Ascending aorta (tissue), 2 donors: ENCODE measurements around the gene DEPDC4. TPM values are rescaled to one million over a fixed set of nuclear protein-coding genes. Genes with fewer than 3 reads are reported as not detected.
"Not testable (repeated sequence)": the region's sequence is repeated elsewhere in the genome, so short reads cannot be mapped to it uniquely, and the experiment has no call there.

Experiments used
- DNase-seq, 2 donors: peaks; one replicate each; pipeline ENCODE4 v3.0.0-alpha.2; 2019; ENCODE audit warnings: low spot score in 2 of 2
- H3K27ac ChIP-seq, 2 donors: fragments of 200-600 bp; sonication (generic); one replicate each; pipeline ENCODE4 v1.5.1; 2016 to 2017; ENCODE audit warnings: mild to moderate bottlenecking in 1 of 2
- H3K27me3 ChIP-seq: fragments of 200-600 bp; sonication (generic); one replicate; pipeline ENCODE4 v1.5.1; 2017
- H3K36me3 ChIP-seq, 2 donors: fragments of 200-600 bp; sonication (generic); one replicate each; pipeline ENCODE4 v1.5.1; 2016
- H3K4me1 ChIP-seq, 2 donors: fragments of 200-600 bp; sonication (generic); one replicate each; pipeline ENCODE4 v1.5.1; 2016 to 2017; ENCODE audit warnings: mild to moderate bottlenecking in 1 of 2
- H3K4me3 ChIP-seq, 2 donors: fragments of 200-600 bp; sonication (generic); one replicate each; pipeline ENCODE4 v1.5.1; 2016 to 2017; ENCODE audit warnings: mild to moderate bottlenecking in 1 of 2
- H3K9me3 ChIP-seq, 2 donors: fragments of 200-600 bp; sonication (generic); one replicate each; pipeline ENCODE4 v1.5.1; 2016
- intact Hi-C: fragments of 100-400 bp; cut with DNase I; formaldehyde crosslinking; loops from one replicate; pipeline ENCODE4 v1.15.1; 2023
- total RNA-seq: library from RNA; depleted of rRNA; stranded (reverse); fragments of >200 nt; gene quantifications from one replicate; pipeline ENCODE4 v1.1.0, GENCODE V29; 2016
- TF ChIP-seq, protein P1 (sequence below), 3 experiments: fragments of 200-600 bp in 2 of 3; fragments of 450-650 bp in 1 of 3; sonication (generic) in 2 of 3; IDR thresholded peaks; one replicate each; pipeline ENCODE4 v1.5.1; 2016 to 2019; ENCODE audit warnings: antibody characterized with exemption in 3 of 3, mild to moderate bottlenecking in 1 of 3, moderate library complexity in 1 of 3

DEPDC4 gene
- total RNA-seq = not detected

GRCh38 chr12:100266835-100267602, at the start of gene DEPDC4, which contains the start of gene SCYL2:
Gene DEPDC4, minus strand, starts transcription at chr12:100267079. Its CDS starts 3 bp downstream, at chr12:100267076.
Gene SCYL2, plus strand, starts transcription at chr12:100267177. Its CDS starts 15,794 bp downstream, at chr12:100282971.
- H3K4me3 ChIP-seq = peak within 1 kb of the TSS; percentile 95 to 100
- TF ChIP-seq, protein P1, sequence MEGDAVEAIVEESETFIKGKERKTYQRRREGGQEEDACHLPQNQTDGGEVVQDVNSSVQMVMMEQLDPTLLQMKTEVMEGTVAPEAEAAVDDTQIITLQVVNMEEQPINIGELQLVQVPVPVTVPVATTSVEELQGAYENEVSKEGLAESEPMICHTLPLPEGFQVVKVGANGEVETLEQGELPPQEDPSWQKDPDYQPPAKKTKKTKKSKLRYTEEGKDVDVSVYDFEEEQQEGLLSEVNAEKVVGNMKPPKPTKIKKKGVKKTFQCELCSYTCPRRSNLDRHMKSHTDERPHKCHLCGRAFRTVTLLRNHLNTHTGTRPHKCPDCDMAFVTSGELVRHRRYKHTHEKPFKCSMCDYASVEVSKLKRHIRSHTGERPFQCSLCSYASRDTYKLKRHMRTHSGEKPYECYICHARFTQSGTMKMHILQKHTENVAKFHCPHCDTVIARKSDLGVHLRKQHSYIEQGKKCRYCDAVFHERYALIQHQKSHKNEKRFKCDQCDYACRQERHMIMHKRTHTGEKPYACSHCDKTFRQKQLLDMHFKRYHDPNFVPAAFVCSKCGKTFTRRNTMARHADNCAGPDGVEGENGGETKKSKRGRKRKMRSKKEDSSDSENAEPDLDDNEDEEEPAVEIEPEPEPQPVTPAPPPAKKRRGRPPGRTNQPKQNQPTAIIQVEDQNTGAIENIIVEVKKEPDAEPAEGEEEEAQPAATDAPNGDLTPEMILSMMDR (IDR thresholded peaks at IDR 0.05) = no peak
- H3K27me3 ChIP-seq = no peaks in the 10 kb centered on the region
- intact Hi-C loops = loop anchor here (1.0 to 10.0 kb wide), 5 partner anchors 67 to 1752 kb away; partner anchors contain the start of genes ACTR6, BLTP3B, CHPT1 and DRAM1
- peak within 1 kb of the TSS; percentile 97 to 98 for H3K27ac ChIP-seq
- no peaks in the 10 kb centered on the region for H3K36me3 ChIP-seq
- H3K9me3 ChIP-seq = no peaks in the 10 kb centered on the region
- peaks cover 0 to 22% of the 10 kb centered on the region in 2 donors for H3K4me1 ChIP-seq
- DNase-seq = peak; percentile 92 to 98

DNA sequence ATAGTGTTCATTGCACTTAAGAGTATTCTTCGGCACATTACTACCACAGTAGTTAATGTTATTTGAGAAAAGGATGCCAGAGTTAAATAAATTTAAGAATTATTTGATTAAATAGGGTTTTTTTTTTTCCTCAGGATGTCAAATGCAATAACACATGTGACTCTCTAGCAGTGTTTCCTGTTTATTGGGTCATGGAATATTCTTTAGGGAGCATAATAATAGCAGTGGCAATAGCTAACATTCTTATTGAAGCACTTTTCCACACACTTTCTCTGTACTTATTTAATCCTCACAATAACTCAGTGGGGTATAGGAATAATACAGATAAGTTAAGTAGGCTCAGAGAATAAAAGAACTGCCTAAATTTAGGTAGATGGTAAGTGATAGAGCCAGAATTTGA, 44.4 kb upstream of the DEPDC4 start:
- intact Hi-C loops = no loop called here
- TF ChIP-seq, protein P1 (IDR thresholded peaks at IDR 0.05) = no peak
- no peak for DNase-seq
- Histone ChIP-seq H3K27me3 (no peaks in the 10 kb centered on the region), H3K27ac (no peak overlapping the region), H3K36me3 (peaks cover 17 to 31% of the 10 kb centered on the region in 2 donors), H3K9me3 (no peaks in the 10 kb centered on the region), H3K4me1 (no peaks in the 10 kb centered on the region), H3K4me3 (no peak overlapping the region)

- H3K4me3 ChIP-seq, intact Hi-C loops, DNase-seq, H3K27ac ChIP-seq, H3K4me1 ChIP-seq, H3K9me3 ChIP-seq, H3K27me3 ChIP-seq: not testable (repeated sequence)
- peaks cover 24 to 33% of the 10 kb centered on the region in 2 donors for H3K36me3 ChIP-seq
Observed at GRCh38 chr12:100308138-100308537, 41.3 kb upstream of the DEPDC4 start.

GRCh38 chr12:100304334-100304733, 37.5 kb upstream of the DEPDC4 start:
- intact Hi-C loops, H3K4me1 ChIP-seq, H3K9me3 ChIP-seq, H3K4me3 ChIP-seq, DNase-seq, H3K27ac ChIP-seq, H3K27me3 ChIP-seq: not testable (repeated sequence)
- H3K36me3 ChIP-seq = peaks cover 28 to 57% of the 10 kb centered on the region in 2 donors

GRCh38 chr12:100303831-100304230, 37.0 kb upstream of the DEPDC4 start:
- H3K27ac ChIP-seq = no peak overlapping the region
- peaks cover 30 to 62% of the 10 kb centered on the region in 2 donors for H3K36me3 ChIP-seq
- no peak for DNase-seq
- intact Hi-C loops = no loop called here
- no peaks in the 10 kb centered on the region for H3K9me3 ChIP-seq
- no peak overlapping the region for H3K4me3 ChIP-seq
- H3K27me3 ChIP-seq = no peaks in the 10 kb centered on the region
- no peaks in the 10 kb centered on the region for H3K4me1 ChIP-seq
- TF ChIP-seq, protein P1 (IDR thresholded peaks at IDR 0.05) = no peak

GRCh38 chr12:100302081-100302480, 35.2 kb upstream of the DEPDC4 start:
- H3K9me3 ChIP-seq = no peaks in the 10 kb centered on the region
- peaks cover 34 to 71% of the 10 kb centered on the region in 2 donors for H3K36me3 ChIP-seq
- TF ChIP-seq, protein P1 (IDR thresholded peaks at IDR 0.05) = no peak
- no peak overlapping the region for H3K27ac ChIP-seq
- H3K27me3 ChIP-seq = no peaks in the 10 kb centered on the region
- no peak for DNase-seq
- intact Hi-C loops = no loop called here
- H3K4me1 ChIP-seq = no peaks in the 10 kb centered on the region
- H3K4me3 ChIP-seq = no peak overlapping the region
